PC-9 (cell line): ENCODE measurements around the gene IL20. TPM values are rescaled to one million over a fixed set of nuclear protein-coding genes. Genes with fewer than 3 reads are reported as not detected.

Experiments
- BruUV-seq: library from RNA; stranded (reverse); fragments of 400-500 nt; replicated peaks from 2 replicates; lab custom pipeline; 2021; lab: Mats Ljungman, UMichigan
- CTCF ChIA-PET: fragments of 300-600 bp; sonication (Branson Sonifier 250); formaldehyde crosslinking; loops from one replicate; lab custom pipeline; 2022; ENCODE audit warnings: antibody characterized with exemption; lab: Charles Lee
- POLR2A ChIA-PET: fragments of 300-600 bp; sonication (Branson Sonifier 250); formaldehyde crosslinking; loops from one replicate; lab custom pipeline; 2022; ENCODE audit warnings: antibody characterized with exemption; ENCODE audit not compliant: unreplicated experiment; lab: Charles Lee
- DNase-seq, 2 experiments: peaks; one replicate each; pipeline versions ENCODE4 v3.0.0 to v3.0.0-alpha.2; 2015 to 2022; ENCODE audit warnings: mixed read lengths in 1 of 2
- H2AFZ ChIP-seq: fragments of 200-600 bp; sonication (generic); 2 replicates; pipeline ENCODE4 v1.8.1; 2017; ENCODE audit warnings: antibody characterized with exemption
- H3F3A ChIP-seq: fragments of 200-600 bp; sonication (generic); 2 replicates; pipeline ENCODE4 v1.8.1; 2017; ENCODE audit warnings: antibody characterized with exemption, mild to moderate bottlenecking, low read depth; ENCODE audit not compliant: insufficient read depth
- H3K27ac ChIP-seq: fragments of 200-600 bp; sonication (generic); 2 replicates; pipeline ENCODE4 v1.6.1; 2016; ENCODE audit warnings: mixed run types
- H3K27me3 ChIP-seq: fragments of 200-600 bp; sonication (generic); 2 replicates; pipeline ENCODE4 v1.6.1; 2016; ENCODE audit warnings: low read depth, mixed run types; ENCODE audit not compliant: insufficient read depth
- H3K36me3 ChIP-seq: fragments of 200-600 bp; sonication (generic); 2 replicates; pipeline ENCODE4 v1.6.1; 2016; ENCODE audit warnings: low read depth, mixed run types
- H3K4me1 ChIP-seq: fragments of 200-600 bp; sonication (generic); replicated peaks from 2 replicates; pipeline ENCODE4 v1.6.1; 2016; ENCODE audit warnings: mixed run types; ENCODE audit not compliant: insufficient read depth
- H3K4me2 ChIP-seq: fragments of 200-600 bp; sonication (generic); 2 replicates; pipeline ENCODE4 v1.6.1; 2017; ENCODE audit warnings: mixed run types
- H3K4me3 ChIP-seq: fragments of 200-600 bp; sonication (generic); 2 replicates; pipeline ENCODE4 v1.6.1; 2016; ENCODE audit warnings: mixed run types
- H3K79me2 ChIP-seq: fragments of 200-600 bp; sonication (generic); 2 replicates; pipeline ENCODE4 v1.6.1; 2017; ENCODE audit warnings: low read depth, mixed run types
- H3K9me2 ChIP-seq: fragments of 200-600 bp; sonication (generic); 2 replicates; pipeline ENCODE4 v1.8.1; 2017; ENCODE audit warnings: mild to moderate bottlenecking; ENCODE audit not compliant: insufficient read depth
- H3K9me3 ChIP-seq: fragments of 200-600 bp; sonication (generic); 2 replicates; pipeline ENCODE4 v1.8.1; 2016; ENCODE audit warnings: low read depth; ENCODE audit not compliant: insufficient read depth
- H4K20me1 ChIP-seq: fragments of 200-600 bp; sonication (generic); 2 replicates; pipeline ENCODE4 v1.8.1; 2017; ENCODE audit not compliant: insufficient read depth
- CTCF ChIP-seq: fragments of 200-600 bp; sonication (generic); conservative IDR thresholded peaks from 2 replicates; pipeline ENCODE4 v1.6.1; 2017; ENCODE audit warnings: mixed run types, antibody characterized with exemption, mild to moderate bottlenecking, moderate library complexity
- EZH2 ChIP-seq: fragments of 200-600 bp; sonication (generic); IDR thresholded peaks from 2 replicates; pipeline ENCODE4 v1.8.0; 2017; ENCODE audit warnings: antibody characterized with exemption, low read depth
- intact Hi-C: fragments of 100-400 bp; cut with micrococcal nuclease; formaldehyde crosslinking; loops from one replicate; pipeline ENCODE4 v1.10.0; 2022; ENCODE audit not compliant: unreplicated experiment
- total RNA-seq: library from RNA; stranded (reverse); gene quantifications from 2 replicates; pipeline ENCODE4 v1.2.3, GENCODE V29; 2021

The IL20 gene
- total RNA-seq, 1 experiment from 2014 or later = not detected

- no peak overlapping the region for H3K4me2 ChIP-seq
- peaks cover 19% of the 10 kb centered on the region; the same call in 1 of the 2 replicates for H3K9me3 ChIP-seq
- no peak for TF ChIP-seq EZH2
- no peak for TF ChIP-seq CTCF
- H3K27ac ChIP-seq = no peak overlapping the region
- H3K4me1 ChIP-seq = no peaks in the 10 kb centered on the region
- no peaks in the 10 kb centered on the region for H3K79me2 ChIP-seq
- intact Hi-C loops = no loop called here
- H3K27me3 ChIP-seq = no peaks in the 10 kb centered on the region
- POLR2A ChIA-PET = no interaction called here
- no peaks in the 10 kb centered on the region for H3F3A ChIP-seq
- H3K4me3 ChIP-seq = no peak overlapping the region
- no peak for DNase-seq
- no peaks in the 10 kb centered on the region for H4K20me1 ChIP-seq
- H3K36me3 ChIP-seq = no peaks in the 10 kb centered on the region
- H3K9me2 ChIP-seq = no peaks in the 10 kb centered on the region
- CTCF ChIA-PET = no interaction called here
- H2AFZ ChIP-seq = no peak overlapping the region
- no TSS peak for BruUV-seq
Measured at GRCh38 chr1:206882555-206882954, 17.1 kb downstream of the IL20 start.

- intact Hi-C loops = no loop called here
Measured at GRCh38 chr1:206883160-206883559, 17.7 kb downstream of the IL20 start.

GRCh38 chr1:206883876-206884275, 18.5 kb downstream of the IL20 start:
- BruUV-seq = no TSS peak
- no peak for TF ChIP-seq EZH2
- TF ChIP-seq CTCF = no peak
- DNase-seq = no peak
- CTCF ChIA-PET = no interaction called here
- H3F3A ChIP-seq = no peaks in the 10 kb centered on the region
- H3K9me2 ChIP-seq = no peaks in the 10 kb centered on the region
- no peaks in the 10 kb centered on the region for H3K79me2 ChIP-seq
- H3K27me3 ChIP-seq = no peaks in the 10 kb centered on the region
- H3K4me2 ChIP-seq = no peak overlapping the region
- no peak overlapping the region for H3K4me3 ChIP-seq
- intact Hi-C loops = no loop called here
- POLR2A ChIA-PET = no interaction called here
- no peak overlapping the region for H2AFZ ChIP-seq
- no peak overlapping the region for H3K27ac ChIP-seq
- no peaks in the 10 kb centered on the region for H3K4me1 ChIP-seq
- 0 out of 2 replicates have a peak, but pooled peaks cover 7% of the 10 kb centered on the region for H3K9me3 ChIP-seq
- no peaks in the 10 kb centered on the region for H4K20me1 ChIP-seq
- no peaks in the 10 kb centered on the region for H3K36me3 ChIP-seq

More at GRCh38 chr1:206883160-206883559, 17.7 kb downstream of the IL20 start:
- no peak for DNase-seq
- Histone ChIP-seq H3F3A (no peaks in the 10 kb centered on the region), H3K4me3 (no peak overlapping the region), H3K27ac (no peak overlapping the region), H3K36me3 (no peaks in the 10 kb centered on the region), H3K27me3 (no peaks in the 10 kb centered on the region), H3K4me1 (no peaks in the 10 kb centered on the region), H4K20me1 (no peaks in the 10 kb centered on the region), H3K9me2 (no peaks in the 10 kb centered on the region), H2AFZ (no peak overlapping the region), H3K4me2 (no peak overlapping the region), H3K79me2 (no peaks in the 10 kb centered on the region), H3K9me3 (peaks cover 13% of the 10 kb centered on the region; the same call in 1 of the 2 replicates)
- no TSS peak for BruUV-seq
- POLR2A ChIA-PET = no interaction called here
- TF ChIP-seq CTCF = no peak
- TF ChIP-seq EZH2 = no peak
- CTCF ChIA-PET = no interaction called here
